G401 (cell line): ENCODE results near the gene AGR2. TPM values are rescaled to one million over a fixed set of nuclear protein-coding genes. Genes with fewer than 3 reads are reported as not detected.
"Not testable (repeated sequence)": the region's sequence is repeated elsewhere in the genome, so short reads cannot be mapped to it uniquely, and the experiment has no call there.

Experiments
- DNase-seq: peaks from one replicate; pipeline ENCODE4 v3.0.0-alpha.2; 2015; ENCODE audit warnings: low spot score
- in situ Hi-C: cut with HindIII; loops from 2 replicates; pipeline ENCODE4 v1.10.0; 2016; ENCODE audit warnings: low sequenced_read_pairs, mixed read lengths
- total RNA-seq: library from RNA; depleted of rRNA; stranded (reverse); fragments of >200 nt; shearing (Covaris generic); gene quantifications from 2 replicates; pipeline ENCODE4 v1.2.3, GENCODE V29; 2014; rRNA removed

AGR2 gene
- not detected in 2 replicates for total RNA-seq

DNA sequence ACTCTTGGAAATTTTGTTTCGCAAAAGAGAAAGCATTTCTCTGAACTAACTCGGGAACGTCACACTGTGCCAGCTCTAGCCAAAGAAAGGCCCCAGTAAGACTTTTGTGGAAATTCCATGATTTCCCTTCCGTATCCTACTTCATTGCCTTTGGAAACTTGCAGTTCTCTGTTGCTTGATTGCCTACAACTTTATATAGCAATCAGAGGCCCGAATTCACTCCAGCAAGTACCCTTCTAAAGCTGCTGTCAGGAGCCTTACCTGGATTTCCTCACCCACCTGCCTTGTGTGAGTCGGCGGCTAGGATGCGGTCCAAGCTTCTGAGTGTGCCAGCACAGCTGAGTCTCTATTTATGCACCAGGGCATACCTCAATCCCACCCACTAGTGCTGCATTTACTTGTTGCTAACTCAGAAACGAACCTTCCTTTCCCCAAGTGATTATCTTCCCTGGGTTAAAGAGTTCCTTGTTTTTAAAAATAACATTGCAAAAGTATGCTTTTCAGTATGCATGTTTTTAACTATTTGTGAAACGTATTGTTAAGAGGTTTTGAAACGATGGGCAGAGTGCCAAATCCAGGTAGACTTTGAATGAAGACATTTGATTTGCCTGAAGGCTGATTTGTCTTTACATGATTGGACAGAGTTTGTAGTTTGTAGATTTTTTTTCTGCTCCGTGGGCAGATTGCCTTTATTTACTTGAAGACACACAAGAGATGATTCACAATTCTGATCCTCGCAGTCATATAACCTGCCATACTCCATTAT, at the start of gene AGR2:
Gene AGR2 (minus strand): TSS at position 326 of the 766 bp plus-strand sequence. CDS start 3,203 bp downstream, outside the sequence.
- no peak for DNase-seq
- in situ Hi-C loops, result no loop called here

DNA sequence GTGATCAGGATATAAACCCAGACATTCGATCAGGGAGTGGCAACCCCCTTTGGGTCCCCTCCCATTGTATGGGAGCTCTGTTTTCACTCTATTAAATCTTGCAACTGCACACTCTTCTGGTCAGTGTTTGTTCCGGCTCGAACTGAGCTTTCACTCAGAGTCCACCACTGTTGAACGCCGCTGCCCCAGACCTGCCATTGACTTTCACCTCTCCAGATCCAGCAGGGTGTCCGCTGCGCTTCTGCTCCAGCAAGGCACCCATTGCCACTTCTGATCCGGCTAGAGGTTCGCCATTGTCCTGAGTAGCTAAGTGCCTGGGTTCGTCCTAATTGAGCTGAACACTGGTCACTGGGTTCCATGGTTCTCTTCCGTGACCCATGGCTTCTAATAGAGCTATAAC, 48.4 kb upstream of the AGR2 start:
- in situ Hi-C loops, DNase-seq: not testable (repeated sequence)

DNA sequence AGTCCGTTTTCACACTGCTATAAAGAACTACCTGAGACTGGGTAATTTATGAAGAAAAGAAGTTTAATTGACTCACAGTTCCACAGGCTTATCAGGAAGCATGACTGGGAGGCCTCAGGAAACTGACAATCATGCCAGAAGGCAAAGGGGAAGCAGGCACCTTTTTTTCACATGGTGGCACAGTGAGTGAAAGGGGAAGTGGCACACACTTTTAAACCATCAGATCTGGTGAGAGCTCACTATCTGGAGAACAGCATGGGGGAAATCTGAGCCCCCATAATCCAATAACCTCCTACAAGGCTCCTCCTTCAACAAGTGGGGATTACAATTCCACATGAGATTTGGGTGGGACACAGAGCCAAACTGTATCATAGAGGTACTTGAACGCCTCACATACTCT, 47.0 kb upstream of the AGR2 start:
- no peak for DNase-seq
- in situ Hi-C loops, result no loop called here

DNA sequence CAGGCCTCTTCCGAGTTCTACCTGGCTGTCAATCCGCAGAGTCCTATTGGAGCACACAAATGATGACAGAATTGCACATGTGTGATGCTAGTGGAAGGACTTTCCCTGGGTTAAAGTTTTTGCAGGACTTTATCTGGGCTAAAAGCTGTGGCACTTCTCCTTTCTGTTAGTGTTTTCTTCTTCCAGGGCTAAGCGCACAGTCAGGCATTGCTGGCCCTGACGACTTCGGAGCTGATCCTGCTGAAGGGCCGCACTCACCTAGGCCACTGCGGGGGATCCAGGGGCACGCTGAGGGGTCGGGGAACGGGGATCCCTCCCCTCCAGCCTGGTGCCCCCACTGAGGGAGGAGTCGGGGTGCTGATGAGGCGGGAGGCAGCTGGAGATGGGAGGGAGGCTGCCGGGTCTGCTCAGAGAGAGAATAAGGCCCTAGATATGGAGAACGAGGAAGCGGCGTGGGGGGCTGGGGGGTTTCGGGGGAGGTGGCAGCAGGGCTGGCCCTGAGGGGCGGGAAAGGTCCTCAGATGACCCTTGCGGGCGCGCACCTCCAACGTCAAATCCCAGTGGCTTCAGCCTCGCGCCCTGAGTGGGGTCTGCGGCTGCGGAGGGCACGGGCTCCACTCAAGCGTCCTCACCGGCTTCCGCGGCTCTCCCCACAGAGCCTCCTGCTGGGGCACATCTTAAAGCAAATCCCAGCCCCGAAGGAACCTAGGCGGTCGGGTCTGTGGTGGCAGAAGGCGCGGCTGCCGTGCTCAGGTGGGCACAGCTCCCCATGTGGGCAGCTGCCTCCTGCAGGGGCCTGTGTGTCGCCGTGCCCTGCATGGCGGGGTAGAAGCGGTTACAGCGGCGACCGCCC, 46.0 kb upstream of the AGR2 start:
- no peak for DNase-seq
- in situ Hi-C loops, result no loop called here

DNA sequence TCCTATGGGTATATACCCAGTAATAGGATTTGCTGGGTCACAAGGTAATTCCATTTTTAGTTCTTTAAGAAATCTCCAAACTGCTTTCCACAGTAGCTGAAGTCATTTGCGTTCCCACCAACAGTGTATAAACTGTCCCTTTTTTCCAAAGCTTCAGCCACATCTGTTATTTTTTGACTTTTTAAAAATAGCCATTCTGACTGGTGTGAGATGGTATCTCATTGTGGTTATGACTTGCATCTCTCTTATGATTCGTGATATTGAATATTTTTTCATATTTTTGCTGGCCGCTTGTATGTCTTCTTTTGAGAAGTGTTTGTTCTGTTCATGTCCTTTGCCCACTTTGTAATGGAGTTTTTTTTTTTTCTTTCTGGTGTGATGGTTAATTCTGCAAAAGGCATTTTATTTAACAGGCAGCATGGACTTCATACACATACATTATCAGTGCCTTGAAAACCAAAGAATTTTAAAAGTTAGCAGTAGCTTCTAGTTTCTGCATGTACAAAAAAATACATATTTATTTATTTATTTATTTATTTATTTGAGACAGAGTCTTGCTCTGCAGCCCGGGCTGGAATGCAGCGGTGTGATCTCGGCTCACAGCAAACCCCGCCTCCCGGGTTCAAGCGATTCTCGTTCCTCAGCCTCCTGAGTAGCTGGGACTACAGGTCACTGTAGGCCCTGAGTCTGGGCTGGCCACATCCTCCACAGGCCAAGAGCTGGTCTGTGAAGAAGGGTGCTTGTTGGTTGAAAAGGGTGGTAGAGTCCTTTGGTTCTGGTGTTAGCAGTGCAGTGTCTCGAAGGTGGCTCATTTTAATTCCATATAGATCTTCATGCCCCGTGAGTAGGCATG, 44.7 kb upstream of the AGR2 start:
- DNase-seq, result no peak
- in situ Hi-C loops, result no loop called here

DNA sequence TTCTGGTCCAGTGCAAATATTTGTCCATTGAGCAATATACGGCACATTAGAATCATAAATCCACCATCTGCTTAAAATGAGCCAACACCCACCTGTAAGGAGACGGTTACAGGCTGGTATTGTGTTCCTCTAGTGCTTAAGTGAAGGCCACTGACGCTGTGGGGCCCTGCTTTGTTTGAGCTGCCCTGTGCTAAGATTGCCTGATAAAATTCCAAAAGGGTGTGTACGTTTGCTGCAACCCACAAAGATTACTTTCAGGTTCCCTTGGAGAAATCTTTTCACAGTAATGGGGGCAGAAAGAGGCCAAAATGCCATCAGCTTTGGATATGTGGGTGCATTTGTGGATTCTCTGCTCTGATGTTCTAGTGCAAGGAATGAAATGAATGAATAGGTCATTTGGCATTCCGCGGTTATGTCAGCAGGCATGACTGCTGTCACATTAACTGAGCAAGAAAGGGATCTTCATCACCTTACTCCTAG, 42.6 kb upstream of the AGR2 start:
- DNase-seq, result no peak
- in situ Hi-C loops, result no loop called here

DNA sequence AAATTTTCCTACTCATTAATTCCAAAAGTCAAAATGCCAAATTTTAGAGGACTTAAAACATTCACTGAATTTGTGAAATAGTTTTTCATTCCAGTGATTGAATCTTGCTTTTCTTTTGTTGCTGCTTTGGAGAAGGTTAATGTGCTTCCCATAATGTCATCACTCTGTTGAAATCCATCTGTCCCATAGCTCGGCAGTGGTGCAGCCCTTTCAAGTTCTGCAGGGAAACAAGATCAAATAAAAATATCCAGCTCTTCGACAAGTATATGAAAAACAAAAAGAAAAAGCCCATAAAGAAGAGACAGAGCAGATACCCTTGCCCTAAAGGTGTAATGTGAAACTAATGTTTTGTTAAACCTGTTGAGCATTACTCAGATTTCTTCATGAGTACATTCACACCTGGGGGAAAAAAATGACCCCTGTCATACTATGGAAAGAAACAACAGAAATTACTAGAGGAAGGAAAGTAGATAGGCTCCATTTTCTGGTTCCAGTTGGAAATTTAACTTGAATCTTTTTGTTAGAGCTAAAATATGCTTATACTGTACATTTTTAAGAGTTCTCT, 41.9 kb upstream of the AGR2 start:
- in situ Hi-C loops, result no loop called here
- no peak for DNase-seq

DNA sequence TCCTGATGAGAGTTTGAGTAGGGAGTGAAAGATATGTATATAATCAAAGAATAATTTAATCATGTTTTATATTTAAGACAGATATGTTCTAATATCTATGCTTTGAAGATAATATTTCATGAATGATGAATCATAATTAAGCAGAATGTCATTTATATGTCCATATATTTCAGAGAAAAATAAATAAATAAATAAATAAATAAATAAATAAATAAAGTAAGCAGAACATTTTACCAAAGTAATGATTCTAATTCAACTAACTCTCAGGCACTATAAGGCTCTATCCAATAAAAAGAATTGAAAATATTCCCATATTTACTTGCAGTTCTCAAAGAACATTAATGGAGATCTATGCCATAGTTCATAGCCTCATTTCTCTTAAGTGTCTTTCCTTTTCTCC, 40.9 kb upstream of the AGR2 start:
- in situ Hi-C loops, result no loop called here
- no peak for DNase-seq

DNA sequence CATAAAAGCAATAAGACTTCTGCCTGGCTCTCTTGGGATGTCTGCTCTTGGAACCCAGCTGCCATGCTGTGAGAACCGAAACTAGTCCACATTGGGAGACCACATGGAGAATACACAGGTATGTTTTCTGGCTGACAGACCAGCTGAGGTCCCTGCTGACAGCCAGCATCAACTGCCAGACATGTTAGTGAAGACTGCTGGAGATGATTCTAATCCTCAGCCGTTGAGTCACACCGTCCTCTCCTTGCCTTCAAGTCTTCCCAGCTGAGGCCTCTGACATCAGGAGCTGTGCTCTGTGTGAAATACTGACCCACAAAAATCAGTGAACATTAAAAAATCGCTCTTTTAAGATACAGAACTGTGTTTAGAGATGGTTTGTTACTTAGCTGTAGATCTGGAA, 36.9 kb upstream of the AGR2 start:
- no peak for DNase-seq
- in situ Hi-C loops, result no loop called here

DNA sequence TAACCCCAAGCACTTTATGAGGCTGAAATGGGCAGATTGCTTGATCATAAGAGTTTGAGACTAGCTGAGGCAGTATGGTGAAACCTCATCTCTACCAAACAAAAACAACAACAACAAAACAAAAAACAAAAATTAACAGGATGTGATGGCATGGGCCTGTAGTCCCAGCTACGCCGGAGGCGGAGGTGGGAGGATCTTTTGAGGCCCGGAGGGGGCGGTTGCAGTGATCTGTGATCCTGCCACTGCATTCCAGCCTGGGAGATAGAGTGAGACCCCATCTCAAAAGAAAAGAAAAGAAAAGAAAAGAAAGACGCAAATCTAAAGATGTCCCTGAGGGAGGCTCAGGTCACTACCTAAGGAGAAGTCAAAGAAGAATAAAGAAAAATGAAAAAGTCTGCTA, 35.3 kb upstream of the AGR2 start:
- in situ Hi-C loops, result no loop called here
- DNase-seq, result no peak

DNA sequence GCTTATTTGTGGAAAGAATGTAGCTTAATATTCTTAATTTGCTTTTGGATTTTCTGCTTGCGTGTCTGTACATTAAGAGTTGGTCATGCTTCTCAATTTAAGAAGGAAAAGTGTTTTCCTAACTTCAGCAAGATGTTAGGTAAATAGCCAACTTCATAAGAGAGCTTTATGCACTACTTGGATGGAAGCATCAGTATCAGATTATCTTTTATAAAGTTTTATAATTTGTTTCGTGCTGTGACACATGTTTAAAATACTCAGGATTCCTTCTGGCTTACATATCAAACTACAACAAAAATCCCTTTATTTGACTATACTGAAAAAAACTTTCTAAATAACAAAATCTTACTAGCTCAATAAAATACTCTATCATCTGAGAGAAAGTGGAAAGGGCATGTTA, 34.8 kb upstream of the AGR2 start:
- no peak for DNase-seq
- in situ Hi-C loops, result no loop called here

DNA sequence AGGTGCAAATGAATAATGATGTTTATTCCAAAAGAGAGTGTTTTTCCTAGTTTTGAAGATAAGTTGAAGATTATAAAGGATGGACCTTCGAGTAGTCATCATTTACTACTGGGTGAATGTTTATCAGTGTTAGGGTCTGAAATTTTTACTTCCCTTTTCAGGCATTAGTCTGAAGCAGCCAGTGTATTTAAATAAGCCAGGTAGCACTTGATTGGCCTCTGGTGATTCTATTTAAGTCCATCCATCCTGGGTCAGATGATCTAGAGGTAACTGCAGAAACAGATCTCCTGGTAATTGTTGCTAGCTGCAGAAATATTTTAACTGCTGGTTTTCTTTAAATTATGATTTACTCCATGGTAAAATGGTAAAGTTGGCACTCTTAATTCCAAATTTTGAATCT, 34.1 kb upstream of the AGR2 start:
- in situ Hi-C loops, result no loop called here
- no peak for DNase-seq

DNA sequence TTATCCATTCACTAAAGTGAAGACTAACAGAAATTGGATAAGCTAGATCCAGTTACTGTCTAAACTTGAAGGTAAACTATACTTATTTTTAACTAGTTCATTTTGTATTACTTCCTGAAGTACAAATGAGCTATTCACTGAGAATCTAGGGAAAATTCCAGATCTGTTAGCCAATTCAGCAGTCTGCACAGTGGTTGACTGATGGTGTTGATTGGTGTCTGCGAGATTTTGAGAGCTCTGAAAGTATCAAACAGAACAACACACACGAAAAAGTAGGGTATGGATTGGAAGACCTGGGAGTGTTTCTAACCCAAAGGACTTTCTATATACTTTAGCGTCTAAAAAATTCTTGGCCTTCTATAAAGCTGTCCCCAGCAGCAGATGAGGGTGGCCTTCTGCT, 33.6 kb upstream of the AGR2 start:
- DNase-seq, result no peak
- in situ Hi-C loops, result no loop called here

DNA sequence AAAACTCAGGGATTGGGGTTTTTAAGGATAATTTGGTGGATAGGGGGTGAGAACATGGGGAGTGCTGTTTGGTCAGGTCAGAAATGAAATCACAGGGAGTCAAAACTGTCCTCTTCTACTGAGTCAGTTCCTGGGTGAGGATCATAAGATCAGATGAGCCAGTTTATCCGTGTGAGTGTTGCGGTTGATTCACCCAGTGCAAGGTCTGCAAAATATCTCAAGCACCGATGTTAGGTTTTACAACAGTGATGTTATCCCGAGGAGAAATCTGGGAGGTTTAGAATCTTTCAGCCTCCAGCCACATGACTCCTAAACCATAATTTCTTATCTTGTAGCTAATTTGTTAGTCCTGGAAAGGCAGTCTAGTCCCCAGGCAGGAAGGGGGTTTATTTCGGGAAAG, 31.7 kb upstream of the AGR2 start:
- no peak for DNase-seq
- in situ Hi-C loops, result no loop called here

DNA sequence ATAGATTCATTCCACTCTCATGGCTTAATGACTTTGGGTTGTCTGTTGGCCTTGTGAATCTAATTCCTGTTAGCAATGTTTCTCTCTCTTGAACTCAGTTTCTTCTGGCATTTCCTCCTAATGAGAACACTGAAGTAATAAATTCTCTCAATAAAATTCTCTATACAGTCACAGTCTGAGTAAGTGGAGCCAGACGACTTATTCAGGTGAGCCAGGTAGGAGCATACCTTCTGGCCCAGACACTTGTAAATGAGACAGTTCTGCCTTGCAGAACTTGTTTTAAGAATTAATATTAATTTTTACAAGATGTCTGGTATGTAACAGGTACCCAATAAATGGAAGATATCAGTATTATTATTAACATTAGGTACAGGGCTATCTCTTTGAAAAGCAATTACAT, 28.6 kb upstream of the AGR2 start:
- DNase-seq, result no peak
- in situ Hi-C loops, result no loop called here

DNA sequence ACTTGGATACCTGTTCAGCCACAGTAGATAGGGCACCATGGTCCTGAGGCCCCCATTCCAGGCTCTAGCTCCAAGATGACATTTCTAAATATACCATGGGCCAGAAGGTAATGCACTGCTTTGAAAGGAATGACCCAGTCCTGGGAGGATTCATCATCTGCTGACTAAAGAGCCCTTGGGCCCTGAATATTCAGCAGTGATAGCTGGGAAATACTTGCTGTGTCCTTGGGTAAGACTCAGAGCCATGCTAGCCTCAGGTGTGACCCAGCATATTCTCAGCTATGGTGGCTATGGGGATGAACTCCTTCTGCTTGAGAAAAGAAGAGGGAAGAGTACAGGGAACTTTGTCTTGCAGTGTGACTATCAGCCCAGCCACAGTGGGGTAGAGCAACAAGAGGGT, 21.3 kb upstream of the AGR2 start:
- in situ Hi-C loops, result no loop called here
- no peak for DNase-seq

DNA sequence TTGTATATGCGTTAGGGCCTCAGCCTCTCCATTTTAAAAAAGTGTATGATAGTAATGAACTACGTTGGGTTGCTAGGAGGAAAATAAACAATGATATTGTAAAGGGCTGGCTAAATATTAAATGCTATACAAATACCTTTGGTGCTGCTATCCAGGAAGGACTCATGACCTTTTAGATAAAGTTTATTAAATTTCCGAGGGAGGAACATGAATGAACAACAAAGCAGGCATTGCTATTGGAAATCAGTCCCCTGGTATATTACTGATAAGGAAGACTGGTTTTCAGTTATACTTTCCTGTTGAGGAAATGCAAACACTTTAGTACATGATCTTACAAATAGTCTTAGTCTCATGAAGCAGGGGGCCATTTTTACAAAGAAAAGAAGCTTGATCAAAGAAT, 17.2 kb upstream of the AGR2 start:
- DNase-seq, result no peak
- in situ Hi-C loops, result no loop called here

DNA sequence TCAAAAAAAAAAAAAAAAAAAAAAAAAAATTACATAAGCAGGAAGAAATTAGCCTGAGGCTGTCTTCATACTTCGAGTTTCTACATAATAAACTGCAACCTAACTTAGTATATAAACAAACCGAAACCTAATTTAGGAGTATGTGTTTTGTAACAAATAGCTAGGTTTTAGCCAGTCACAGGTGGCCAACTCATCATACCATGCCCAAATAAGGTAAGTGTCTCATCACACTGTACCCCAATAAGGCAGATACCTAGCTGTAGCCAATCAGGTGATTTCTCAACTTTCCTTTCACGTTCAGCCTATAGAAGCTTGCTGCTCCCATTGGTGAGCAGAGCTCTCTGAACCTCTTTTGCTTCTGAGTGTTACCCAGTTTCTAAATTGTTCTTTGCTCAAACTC, 13.9 kb upstream of the AGR2 start:
- no peak for DNase-seq
- in situ Hi-C loops, result no loop called here

DNA sequence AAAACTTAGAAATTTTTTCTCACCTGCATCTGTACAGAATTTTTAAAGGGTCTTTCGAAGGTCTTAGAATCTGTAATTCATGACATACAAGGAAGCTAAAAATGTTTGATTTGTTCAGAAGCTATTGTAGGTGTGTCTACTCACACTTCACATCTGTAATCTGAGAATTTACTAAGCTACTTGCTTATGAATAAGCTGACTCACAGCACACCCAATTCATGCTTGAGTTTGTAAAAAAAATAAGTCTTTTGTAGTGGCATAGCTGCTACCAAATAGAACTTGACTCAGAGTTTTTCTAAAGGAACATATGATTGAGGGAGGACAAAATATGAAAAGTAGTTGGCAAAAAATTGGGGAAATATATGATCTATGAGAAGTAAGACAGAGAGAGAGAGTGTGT, 12.7 kb upstream of the AGR2 start:
- no peak for DNase-seq
- in situ Hi-C loops, result no loop called here
